K562 (cell line): ENCODE data around the gene BPI. TPM values are rescaled to one million over a fixed set of nuclear protein-coding genes. Genes with fewer than 3 reads are reported as not detected.

Experiments
- BCL6 ChIP-seq: fragments of 250-450 bp; sonication (Bioruptor Pico); IDR thresholded peaks from 2 replicates; pipeline ENCODE4 v1.4.0; 2020
- ERF ChIP-seq: fragments of 450-650 bp; formaldehyde crosslinking; IDR thresholded peaks from 2 replicates; pipeline ENCODE4 v1.4.0; 2020; ENCODE audit warnings: mild to moderate bottlenecking, mixed read lengths
- FUS ChIP-seq: fragments of 200-400 bp; formaldehyde crosslinking; optimal IDR thresholded peaks from 2 replicates; pipeline ENCODE3; 2017; ENCODE audit warnings: low read depth, low read length
- HCFC1 ChIP-seq: IDR thresholded peaks from 2 replicates; pipeline ENCODE4 v1.6.1; 2012; ENCODE audit warnings: low read depth, low read length, improper control_type of control experiment
- MAZ ChIP-seq, 2 experiments: fragments of 450-650 bp in 1 of 2; sonication (generic) in 1 of 2; formaldehyde crosslinking; IDR thresholded peaks in 1 of 2; conservative IDR thresholded peaks in 1 of 2; 2 replicates each; pipeline versions ENCODE4 v1.4.0 to v1.5.0; 2020; ENCODE audit warnings: mild to moderate bottlenecking in 1 of 2, missing genetic modification reagents in 1 of 2
- NFXL1 ChIP-seq: fragments of 450-650 bp; formaldehyde crosslinking; IDR thresholded peaks from 2 replicates; pipeline ENCODE4 v1.4.0; 2021; ENCODE audit warnings: mild to moderate bottlenecking
- PCBP1 ChIP-seq: fragments of 200-400 bp; formaldehyde crosslinking; IDR thresholded peaks from 2 replicates; pipeline ENCODE4 v1.6.1; 2018; ENCODE audit warnings: mild to moderate bottlenecking, low read depth, low read length; ENCODE audit not compliant: poor library complexity, severe bottlenecking
- POLR2G ChIP-seq: fragments of 200-400 bp; formaldehyde crosslinking; IDR thresholded peaks from 2 replicates; pipeline ENCODE4 v1.6.1; 2017; ENCODE audit warnings: low read depth, mild to moderate bottlenecking, antibody characterized with exemption, low read length, moderate library complexity
- RBM22 ChIP-seq: fragments of 200-400 bp; formaldehyde crosslinking; IDR thresholded peaks from 2 replicates; pipeline ENCODE4 v1.6.1; 2018; ENCODE audit warnings: low read length, low read depth; ENCODE audit not compliant: poor library complexity, severe bottlenecking
- RBM25 ChIP-seq: fragments of 200-400 bp; formaldehyde crosslinking; IDR thresholded peaks from 2 replicates; pipeline ENCODE4 v1.6.1; 2018; ENCODE audit warnings: low read length, low read depth, moderate library complexity; ENCODE audit not compliant: severe bottlenecking
- SMAD1 ChIP-seq: fragments of 150-350 bp; IDR thresholded peaks from 2 replicates; pipeline ENCODE4 v1.6.1; 2014; ENCODE audit warnings: low read length, low read depth; ENCODE audit not compliant: partially characterized antibody
- ZBED1 ChIP-seq: IDR thresholded peaks from 2 replicates; pipeline ENCODE4 v1.6.1; 2014
- polyA plus RNA-seq, 8 experiments: library from polyadenylated mRNA; depleted of rRNA in 4 of 8; stranded (reverse) in 5 of 8; unstranded in 3 of 8; fragments of >200 nt; fragmentation: Nextera tagmentation in 2 of 8; fragmentation: Illumina TruSeq in 1 of 8; extraction: Ambion mirVana in 2 of 8; extraction: Trizol in 1 of 8; gene quantifications; 2 replicates each; pipeline versions ENCODE4 v1.2.1 to v1.2.3, GENCODE V29; 2011 to 2014; ENCODE audit warnings: inconsistent platforms in 1 of 8, missing spikeins in 1 of 8
- total RNA-seq, 7 experiments: library from RNA; depleted of rRNA in 6 of 7; stranded (reverse); fragments of >200 nt in 6 of 7; fragmentation: Illumina TruSeq in 2 of 7; extraction: Trizol in 2 of 7; gene quantifications; 2 replicates each; pipeline versions ENCODE4 v1.2.1 to v1.2.3, GENCODE V29; 2011 to 2021; ENCODE audit warnings: low replicate concordance in 1 of 7
- TF ChIP-seq, protein P1 (sequence below): fragments of 450-650 bp; IDR thresholded peaks from 2 replicates; pipeline ENCODE4 v1.6.1; 2014; ENCODE audit warnings: low read depth, mild to moderate bottlenecking, moderate library complexity, borderline replicate concordance
- TF ChIP-seq, protein P2 (sequence below): fragments of 250-450 bp; sonication (Bioruptor Pico); IDR thresholded peaks from 2 replicates; pipeline ENCODE4 v1.8.0; 2021; ENCODE audit warnings: moderate library complexity, mild to moderate bottlenecking, inconsistent platforms
- TF ChIP-seq, protein P3 (sequence below): fragments of 450-650 bp; IDR thresholded peaks from 2 replicates; pipeline ENCODE4 v1.7.1; 2018; ENCODE audit warnings: mild to moderate bottlenecking, low read depth; ENCODE audit not compliant: partially characterized antibody
- TF ChIP-seq, protein P4 (sequence below): fragments of 250-450 bp; sonication (Bioruptor Pico); IDR thresholded peaks from 2 replicates; pipeline ENCODE4 v1.6.1; 2021; ENCODE audit warnings: mild to moderate bottlenecking
- TF ChIP-seq, protein P5 (sequence below): sonication (generic); formaldehyde crosslinking; IDR thresholded peaks from 2 replicates; pipeline ENCODE4 v1.8.0; 2023; ENCODE audit warnings: mild to moderate bottlenecking, missing genetic modification reagents

BPI gene
- total and polyA plus RNA-seq, 9 of the 15 experiments (the other 6 are each of a cell fraction or from before 2014, with no cell fraction given), result not detected

DNA sequence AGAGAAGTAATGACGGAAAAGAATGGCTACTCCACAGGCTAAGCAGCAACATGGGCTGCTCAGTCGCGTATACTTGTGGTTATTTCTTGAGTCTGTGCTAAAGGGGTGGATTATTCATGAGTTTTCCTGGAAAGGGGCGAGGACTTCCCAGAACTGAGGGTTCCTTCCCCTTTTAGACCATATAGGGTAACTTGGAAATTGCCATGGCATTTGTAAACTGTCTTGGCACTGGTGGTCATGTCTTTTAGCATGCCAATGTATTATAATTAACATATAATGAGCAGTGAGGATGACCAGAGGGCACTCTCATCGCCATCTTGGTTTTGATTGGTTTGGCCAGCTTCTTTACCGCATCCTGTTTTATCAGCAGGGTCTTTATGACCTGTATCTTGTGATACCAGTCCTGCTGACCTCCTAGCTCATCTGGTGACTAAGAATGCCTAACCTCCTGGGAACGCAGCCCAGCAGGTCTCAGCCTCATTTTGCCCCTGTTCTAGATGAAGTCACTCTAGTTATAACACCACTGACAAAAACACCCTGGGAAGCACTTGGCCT lies 53.8 kb downstream of the BPI start (continued):
- TF ChIP-seq, protein P1, sequence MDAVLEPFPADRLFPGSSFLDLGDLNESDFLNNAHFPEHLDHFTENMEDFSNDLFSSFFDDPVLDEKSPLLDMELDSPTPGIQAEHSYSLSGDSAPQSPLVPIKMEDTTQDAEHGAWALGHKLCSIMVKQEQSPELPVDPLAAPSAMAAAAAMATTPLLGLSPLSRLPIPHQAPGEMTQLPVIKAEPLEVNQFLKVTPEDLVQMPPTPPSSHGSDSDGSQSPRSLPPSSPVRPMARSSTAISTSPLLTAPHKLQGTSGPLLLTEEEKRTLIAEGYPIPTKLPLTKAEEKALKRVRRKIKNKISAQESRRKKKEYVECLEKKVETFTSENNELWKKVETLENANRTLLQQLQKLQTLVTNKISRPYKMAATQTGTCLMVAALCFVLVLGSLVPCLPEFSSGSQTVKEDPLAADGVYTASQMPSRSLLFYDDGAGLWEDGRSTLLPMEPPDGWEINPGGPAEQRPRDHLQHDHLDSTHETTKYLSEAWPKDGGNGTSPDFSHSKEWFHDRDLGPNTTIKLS, result no peak
- no peak for TF ChIP-seq BCL6 (CRISPR knock-in tag)
- TF ChIP-seq HCFC1, result no peak
- no peak for TF ChIP-seq RBM22
- TF ChIP-seq, protein P2, sequence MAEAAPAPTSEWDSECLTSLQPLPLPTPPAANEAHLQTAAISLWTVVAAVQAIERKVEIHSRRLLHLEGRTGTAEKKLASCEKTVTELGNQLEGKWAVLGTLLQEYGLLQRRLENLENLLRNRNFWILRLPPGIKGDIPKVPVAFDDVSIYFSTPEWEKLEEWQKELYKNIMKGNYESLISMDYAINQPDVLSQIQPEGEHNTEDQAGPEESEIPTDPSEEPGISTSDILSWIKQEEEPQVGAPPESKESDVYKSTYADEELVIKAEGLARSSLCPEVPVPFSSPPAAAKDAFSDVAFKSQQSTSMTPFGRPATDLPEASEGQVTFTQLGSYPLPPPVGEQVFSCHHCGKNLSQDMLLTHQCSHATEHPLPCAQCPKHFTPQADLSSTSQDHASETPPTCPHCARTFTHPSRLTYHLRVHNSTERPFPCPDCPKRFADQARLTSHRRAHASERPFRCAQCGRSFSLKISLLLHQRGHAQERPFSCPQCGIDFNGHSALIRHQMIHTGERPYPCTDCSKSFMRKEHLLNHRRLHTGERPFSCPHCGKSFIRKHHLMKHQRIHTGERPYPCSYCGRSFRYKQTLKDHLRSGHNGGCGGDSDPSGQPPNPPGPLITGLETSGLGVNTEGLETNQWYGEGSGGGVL, result no peak
- TF ChIP-seq NFXL1 (CRISPR knock-in tag), result no peak
- no peak for TF ChIP-seq ERF (CRISPR knock-in tag)
- no peak for TF ChIP-seq RBM25
- TF ChIP-seq PCBP1, result no peak
- TF ChIP-seq ZBED1, result no peak
- TF ChIP-seq, protein P3, sequence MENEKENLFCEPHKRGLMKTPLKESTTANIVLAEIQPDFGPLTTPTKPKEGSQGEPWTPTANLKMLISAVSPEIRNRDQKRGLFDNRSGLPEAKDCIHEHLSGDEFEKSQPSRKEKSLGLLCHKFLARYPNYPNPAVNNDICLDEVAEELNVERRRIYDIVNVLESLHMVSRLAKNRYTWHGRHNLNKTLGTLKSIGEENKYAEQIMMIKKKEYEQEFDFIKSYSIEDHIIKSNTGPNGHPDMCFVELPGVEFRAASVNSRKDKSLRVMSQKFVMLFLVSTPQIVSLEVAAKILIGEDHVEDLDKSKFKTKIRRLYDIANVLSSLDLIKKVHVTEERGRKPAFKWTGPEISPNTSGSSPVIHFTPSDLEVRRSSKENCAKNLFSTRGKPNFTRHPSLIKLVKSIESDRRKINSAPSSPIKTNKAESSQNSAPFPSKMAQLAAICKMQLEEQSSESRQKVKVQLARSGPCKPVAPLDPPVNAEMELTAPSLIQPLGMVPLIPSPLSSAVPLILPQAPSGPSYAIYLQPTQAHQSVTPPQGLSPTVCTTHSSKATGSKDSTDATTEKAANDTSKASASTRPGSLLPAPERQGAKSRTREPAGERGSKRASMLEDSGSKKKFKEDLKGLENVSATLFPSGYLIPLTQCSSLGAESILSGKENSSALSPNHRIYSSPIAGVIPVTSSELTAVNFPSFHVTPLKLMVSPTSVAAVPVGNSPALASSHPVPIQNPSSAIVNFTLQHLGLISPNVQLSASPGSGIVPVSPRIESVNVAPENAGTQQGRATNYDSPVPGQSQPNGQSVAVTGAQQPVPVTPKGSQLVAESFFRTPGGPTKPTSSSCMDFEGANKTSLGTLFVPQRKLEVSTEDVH, result no peak
- TF ChIP-seq, protein P4, sequence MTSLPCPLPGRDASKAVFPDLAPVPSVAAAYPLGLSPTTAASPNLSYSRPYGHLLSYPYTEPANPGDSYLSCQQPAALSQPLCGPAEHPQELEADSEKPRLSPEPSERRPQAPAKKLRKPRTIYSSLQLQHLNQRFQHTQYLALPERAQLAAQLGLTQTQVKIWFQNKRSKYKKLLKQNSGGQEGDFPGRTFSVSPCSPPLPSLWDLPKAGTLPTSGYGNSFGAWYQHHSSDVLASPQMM (CRISPR knock-in tag), result no peak
- no peak for TF ChIP-seq FUS
- TF ChIP-seq MAZ (CRISPR knock-in tag; conservative IDR thresholded peaks at IDR 0.05 in 1 of 2, IDR thresholded peaks at IDR 0.05 in 1 of 2), result no peak
- no peak for TF ChIP-seq POLR2G
- TF ChIP-seq SMAD1, result no peak
- TF ChIP-seq, protein P5, sequence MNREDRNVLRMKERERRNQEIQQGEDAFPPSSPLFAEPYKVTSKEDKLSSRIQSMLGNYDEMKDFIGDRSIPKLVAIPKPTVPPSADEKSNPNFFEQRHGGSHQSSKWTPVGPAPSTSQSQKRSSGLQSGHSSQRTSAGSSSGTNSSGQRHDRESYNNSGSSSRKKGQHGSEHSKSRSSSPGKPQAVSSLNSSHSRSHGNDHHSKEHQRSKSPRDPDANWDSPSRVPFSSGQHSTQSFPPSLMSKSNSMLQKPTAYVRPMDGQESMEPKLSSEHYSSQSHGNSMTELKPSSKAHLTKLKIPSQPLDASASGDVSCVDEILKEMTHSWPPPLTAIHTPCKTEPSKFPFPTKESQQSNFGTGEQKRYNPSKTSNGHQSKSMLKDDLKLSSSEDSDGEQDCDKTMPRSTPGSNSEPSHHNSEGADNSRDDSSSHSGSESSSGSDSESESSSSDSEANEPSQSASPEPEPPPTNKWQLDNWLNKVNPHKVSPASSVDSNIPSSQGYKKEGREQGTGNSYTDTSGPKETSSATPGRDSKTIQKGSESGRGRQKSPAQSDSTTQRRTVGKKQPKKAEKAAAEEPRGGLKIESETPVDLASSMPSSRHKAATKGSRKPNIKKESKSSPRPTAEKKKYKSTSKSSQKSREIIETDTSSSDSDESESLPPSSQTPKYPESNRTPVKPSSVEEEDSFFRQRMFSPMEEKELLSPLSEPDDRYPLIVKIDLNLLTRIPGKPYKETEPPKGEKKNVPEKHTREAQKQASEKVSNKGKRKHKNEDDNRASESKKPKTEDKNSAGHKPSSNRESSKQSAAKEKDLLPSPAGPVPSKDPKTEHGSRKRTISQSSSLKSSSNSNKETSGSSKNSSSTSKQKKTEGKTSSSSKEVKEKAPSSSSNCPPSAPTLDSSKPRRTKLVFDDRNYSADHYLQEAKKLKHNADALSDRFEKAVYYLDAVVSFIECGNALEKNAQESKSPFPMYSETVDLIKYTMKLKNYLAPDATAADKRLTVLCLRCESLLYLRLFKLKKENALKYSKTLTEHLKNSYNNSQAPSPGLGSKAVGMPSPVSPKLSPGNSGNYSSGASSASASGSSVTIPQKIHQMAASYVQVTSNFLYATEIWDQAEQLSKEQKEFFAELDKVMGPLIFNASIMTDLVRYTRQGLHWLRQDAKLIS (CRISPR knock-in tag), result no peak
